LNCAP (cell line): Measurements from ENCODE around the gene LIPC.

Experiments used
- TF ChIP-seq, protein P1 (sequence below): fragments of 450-650 bp; IDR thresholded peaks from 2 replicates; pipeline ENCODE4 v1.5.1; 2017; ENCODE audit warnings: mild to moderate bottlenecking

The LIPC gene

DNA sequence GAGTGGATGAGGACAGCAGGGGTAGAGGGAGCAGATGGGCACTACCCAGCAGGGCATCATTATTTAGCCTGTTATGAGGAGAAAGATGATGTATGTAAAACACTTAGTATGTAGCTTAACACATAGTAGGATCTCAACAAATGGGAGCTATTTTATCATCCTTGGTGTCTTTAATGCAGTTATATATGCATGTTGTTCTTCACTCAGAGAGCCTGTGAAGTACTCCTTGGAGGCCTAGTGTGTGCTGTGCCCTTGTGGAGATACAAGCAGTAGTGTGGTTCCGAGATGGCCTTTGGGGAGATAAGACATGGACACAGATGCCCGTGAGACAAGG lies 124.2 kb downstream of the LIPC start:
- TF ChIP-seq, protein P1, sequence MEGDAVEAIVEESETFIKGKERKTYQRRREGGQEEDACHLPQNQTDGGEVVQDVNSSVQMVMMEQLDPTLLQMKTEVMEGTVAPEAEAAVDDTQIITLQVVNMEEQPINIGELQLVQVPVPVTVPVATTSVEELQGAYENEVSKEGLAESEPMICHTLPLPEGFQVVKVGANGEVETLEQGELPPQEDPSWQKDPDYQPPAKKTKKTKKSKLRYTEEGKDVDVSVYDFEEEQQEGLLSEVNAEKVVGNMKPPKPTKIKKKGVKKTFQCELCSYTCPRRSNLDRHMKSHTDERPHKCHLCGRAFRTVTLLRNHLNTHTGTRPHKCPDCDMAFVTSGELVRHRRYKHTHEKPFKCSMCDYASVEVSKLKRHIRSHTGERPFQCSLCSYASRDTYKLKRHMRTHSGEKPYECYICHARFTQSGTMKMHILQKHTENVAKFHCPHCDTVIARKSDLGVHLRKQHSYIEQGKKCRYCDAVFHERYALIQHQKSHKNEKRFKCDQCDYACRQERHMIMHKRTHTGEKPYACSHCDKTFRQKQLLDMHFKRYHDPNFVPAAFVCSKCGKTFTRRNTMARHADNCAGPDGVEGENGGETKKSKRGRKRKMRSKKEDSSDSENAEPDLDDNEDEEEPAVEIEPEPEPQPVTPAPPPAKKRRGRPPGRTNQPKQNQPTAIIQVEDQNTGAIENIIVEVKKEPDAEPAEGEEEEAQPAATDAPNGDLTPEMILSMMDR, result no peak

DNA sequence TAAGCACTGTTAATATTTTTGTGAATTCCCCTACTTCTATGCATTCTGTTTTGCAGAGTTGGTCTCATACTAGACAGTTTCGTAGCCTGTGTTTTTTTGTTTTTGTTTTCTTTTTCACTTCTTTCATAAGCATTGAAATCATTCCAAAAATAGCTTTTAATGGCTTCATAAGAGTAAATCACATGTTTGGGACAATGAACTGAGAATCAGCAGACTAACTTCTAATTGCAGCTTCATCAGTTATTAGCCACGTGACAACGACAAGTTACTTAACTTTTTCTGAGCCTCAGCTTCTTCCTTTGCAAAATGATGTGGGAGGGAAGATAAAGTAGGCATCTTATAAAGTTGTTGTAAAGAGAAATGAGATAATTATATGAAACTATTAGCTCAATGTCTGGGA lies 124.8 kb downstream of the LIPC start:
- TF ChIP-seq, protein P1, result no peak

DNA sequence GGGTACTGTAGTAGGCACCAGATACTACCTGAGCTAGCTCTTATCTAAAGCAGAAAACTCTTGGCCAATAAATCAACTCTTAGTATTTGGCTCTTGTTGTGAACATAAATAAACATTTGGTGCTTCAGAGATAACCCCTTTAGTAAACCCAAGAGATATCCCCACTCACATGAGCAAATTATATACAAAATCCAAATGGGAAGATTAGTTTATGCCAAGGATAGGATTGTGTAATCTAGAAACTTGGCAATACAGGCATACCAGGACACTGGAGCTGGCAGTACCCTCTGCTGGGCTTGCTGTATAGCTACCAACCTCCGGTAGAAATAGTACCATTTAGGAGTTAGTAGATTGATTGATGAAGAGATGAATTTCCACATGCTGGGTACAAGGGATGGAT lies 127.0 kb downstream of the LIPC start:
- TF ChIP-seq, protein P1, result no peak

DNA sequence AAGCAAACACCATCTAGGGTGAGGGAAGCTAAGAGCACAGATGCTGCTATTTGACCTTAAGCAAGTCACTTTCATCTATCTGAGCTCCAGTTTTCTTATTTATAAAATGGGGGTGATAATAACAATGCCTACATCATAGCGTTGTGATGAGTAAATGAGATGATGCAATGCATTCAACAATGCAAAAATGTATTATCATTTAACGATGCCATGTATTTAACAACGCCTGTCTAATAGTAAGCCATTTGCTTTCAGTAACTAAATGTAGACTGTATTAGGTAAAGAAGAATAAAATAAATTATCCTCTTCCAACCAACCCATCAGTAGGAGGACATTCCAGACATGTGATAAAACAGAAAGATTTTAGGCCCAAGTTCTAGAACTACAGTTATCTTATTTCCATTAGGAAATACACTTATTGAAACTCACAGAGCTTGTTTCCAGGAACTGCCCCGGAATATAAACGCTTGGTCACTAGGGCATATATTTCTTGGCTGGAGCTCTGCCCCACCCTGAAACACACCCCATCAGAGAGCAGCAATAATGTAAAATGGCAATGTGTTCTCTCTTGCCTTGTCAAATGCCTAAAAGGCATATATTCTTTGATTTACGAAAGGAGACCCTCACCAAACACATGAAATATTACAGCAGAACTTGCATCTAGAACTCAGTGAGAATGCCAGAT lies 128.3 kb downstream of the LIPC start:
- TF ChIP-seq, protein P1, result no peak

DNA sequence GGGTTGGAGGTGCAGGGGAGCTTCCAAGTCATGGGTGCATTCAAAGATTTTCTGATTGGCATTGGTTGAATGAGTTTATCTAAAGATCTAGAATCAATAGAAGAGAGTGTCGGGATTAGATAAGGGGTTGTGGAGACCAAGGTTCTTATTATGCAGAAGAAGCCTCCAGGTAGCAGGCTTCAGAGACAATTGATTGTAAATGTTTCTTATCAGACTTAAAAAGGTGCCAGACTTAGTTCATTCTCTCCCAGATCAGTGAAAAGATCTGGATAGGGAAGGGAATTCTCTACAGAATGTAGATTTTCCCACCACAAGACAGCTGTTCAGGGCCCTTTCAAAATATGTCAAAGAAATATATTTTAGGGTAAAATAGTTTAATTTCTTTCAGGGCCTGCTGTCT lies 129.5 kb downstream of the LIPC start:
- TF ChIP-seq, protein P1, result no peak

DNA sequence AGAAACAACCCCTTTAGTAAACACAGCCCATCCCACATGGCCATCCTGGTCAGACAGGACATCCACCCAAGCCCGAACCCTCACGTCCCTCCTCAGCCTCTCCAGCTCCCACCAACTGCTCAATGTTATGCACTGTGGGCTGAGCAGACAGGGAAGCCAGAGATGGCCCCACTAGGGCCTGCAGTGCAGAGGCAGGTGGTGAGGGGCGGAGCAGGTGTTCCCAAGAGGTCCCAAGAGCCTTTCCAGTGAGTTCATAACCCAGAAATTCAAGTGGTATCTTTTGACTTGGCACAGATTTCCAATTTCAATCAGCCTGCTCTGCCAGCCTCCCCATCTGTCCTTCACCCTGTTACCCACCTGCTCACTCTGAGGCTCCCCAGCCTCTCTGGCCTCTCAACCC lies 130.3 kb downstream of the LIPC start:
- TF ChIP-seq, protein P1, result no peak

DNA sequence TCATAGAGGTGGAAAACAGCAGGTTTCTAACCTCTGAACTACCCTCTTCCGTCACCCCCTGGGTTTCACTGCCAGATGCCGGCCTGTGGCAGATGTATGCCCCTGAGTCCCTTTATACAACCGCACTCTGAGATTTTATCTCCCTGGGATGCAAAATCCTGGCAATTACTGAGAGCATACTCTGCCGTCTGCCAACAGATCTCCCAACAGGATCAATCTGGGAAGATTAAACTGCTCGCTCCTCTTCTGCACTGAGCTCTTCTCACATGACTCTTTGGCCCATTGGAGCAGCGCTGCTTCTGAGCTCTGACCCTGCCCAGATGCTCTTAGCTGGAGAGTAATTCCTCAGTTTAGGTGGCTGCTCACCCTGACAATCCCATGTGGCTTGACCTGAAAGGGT lies 133.2 kb downstream of the LIPC start:
- TF ChIP-seq, protein P1, result no peak

DNA sequence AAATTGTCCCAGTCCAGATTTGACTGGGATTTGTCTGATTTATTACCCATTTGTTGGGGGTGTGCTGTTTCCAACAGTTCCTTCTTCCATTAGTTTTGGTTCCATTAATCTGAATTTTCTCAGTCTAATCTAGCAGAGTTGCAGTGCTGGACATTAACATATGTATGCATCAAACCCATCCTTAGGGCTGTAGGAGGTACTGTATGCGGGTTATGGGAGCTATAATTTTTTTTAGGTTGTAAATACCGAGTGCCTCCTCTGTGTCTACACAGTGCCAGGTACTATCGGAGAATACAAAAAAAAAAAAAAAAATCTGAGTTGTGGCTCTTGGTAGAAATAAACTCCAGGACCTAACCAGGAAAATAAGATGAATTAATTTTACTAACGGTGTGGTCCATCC lies 133.8 kb downstream of the LIPC start:
- TF ChIP-seq, protein P1, result no peak
